RWPE2 (cell line): ENCODE results near the gene OR2S2.

Experiments used
- ATAC-seq: fragments of 200-7000 bp; cut with Tn5 transposase; 3 replicates; pipeline ENCODE4 v1.9.1; 2021; ENCODE audit warnings: low read depth
- DNase-seq: peaks from one replicate; pipeline ENCODE4 v3.0.0-alpha.2; 2020; ENCODE audit warnings: low spot score
- H3K27ac ChIP-seq: fragments of 450-650 bp; 2 replicates; pipeline ENCODE4 v1.5.1; 2017; ENCODE audit warnings: mild to moderate bottlenecking; ENCODE audit not compliant: poor library complexity, severe bottlenecking
- H3K27me3 ChIP-seq: fragments of 250-450 bp; sonication (Bioruptor Pico); 2 replicates; pipeline ENCODE4 v1.5.1; 2021; ENCODE audit warnings: mild to moderate bottlenecking, moderate library complexity; ENCODE audit not compliant: insufficient read depth, poor library complexity, severe bottlenecking
- H3K36me3 ChIP-seq: fragments of 250-450 bp; sonication (Bioruptor Pico); 2 replicates; pipeline ENCODE4 v1.5.1; 2020; ENCODE audit warnings: low read depth, mild to moderate bottlenecking, moderate library complexity
- H3K4me1 ChIP-seq: fragments of 250-450 bp; sonication (Bioruptor Pico); 2 replicates; pipeline ENCODE4 v1.5.1; 2021; ENCODE audit warnings: mild to moderate bottlenecking, moderate library complexity; ENCODE audit not compliant: insufficient read depth, poor library complexity, severe bottlenecking
- H3K4me3 ChIP-seq: fragments of 250-450 bp; sonication (Bioruptor Pico); 2 replicates; pipeline ENCODE4 v1.5.1; 2021; ENCODE audit warnings: mild to moderate bottlenecking, moderate library complexity; ENCODE audit not compliant: severe bottlenecking
- H3K9me3 ChIP-seq: fragments of 250-450 bp; sonication (Bioruptor Pico); 2 replicates; pipeline ENCODE4 v1.5.1; 2021; ENCODE audit warnings: mild to moderate bottlenecking, moderate library complexity; ENCODE audit not compliant: severe bottlenecking
- CTCF ChIP-seq: fragments of 450-650 bp; IDR thresholded peaks from one replicate; pipeline ENCODE4 v1.5.1; 2017; ENCODE audit warnings: mild to moderate bottlenecking, moderate library complexity; ENCODE audit not compliant: poor library complexity, severe bottlenecking

OR2S2 gene

DNA sequence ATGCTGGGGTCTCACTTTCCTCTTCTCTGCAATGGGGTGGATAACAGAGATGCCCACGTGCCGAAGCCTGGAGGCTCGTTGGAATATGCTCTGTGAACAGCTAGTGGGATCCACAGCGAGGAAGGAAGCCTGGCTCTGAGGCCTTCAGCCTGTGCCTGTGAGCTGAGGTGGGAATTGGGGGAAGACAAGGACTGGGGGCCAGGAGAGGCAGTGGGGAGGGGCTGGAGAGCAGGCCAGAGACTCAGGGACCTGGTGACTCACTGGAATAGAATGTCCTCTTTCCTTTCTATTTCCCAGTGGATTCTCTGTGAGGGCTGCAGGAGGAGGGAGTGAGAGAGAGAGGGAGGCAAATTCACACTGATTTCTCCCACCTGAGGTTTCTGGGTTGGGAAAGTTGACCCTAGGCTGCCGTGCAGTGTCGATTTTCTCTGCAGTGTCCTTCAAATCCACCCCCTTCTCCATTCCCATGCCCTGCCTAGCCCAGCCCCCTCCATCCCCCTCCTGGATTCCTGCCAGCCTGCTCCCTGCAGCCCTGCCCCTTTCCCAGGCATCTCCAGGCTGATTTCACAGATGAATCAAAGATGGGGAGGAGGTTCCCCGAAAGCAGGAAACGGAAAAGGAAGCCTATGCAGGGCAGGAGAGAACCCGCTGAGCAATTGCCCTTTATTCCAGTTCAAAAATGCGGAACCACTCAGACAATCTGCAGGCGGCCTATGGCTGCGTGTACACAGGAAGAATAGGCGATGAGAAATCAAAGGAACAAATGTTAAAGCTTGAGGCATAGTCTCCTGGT lies 50.0 kb downstream of the OR2S2 start:
- DNase-seq: peak; percentile 86
- peak overlapping the region; percentile 99 for H3K27ac ChIP-seq
- ATAC-seq: peak; percentile 67
- no peaks in the 10 kb centered on the region for H3K9me3 ChIP-seq
- no peak overlapping the region for H3K4me3 ChIP-seq
- no peaks in the 10 kb centered on the region for H3K27me3 ChIP-seq
- H3K36me3 ChIP-seq: no peaks in the 10 kb centered on the region
- peaks cover 44% of the 10 kb centered on the region for H3K4me1 ChIP-seq
- TF ChIP-seq CTCF: no peak
